ENCODE data around the gene ACAT2. TPM values are rescaled to one million over a fixed set of nuclear protein-coding genes. Genes with fewer than 3 reads are reported as not detected.

The ACAT2 gene
- total and polyA plus RNA-seq, 2 donors (not counting 1 experiment from before 2014, with no cell fraction given) = 6.5 to 31.1 TPM

- intact Hi-C loops (cut with micrococcal nuclease) = no loop called here
- Histone ChIP-seq H4K20me1 (ENCODE audit: control insufficient read depth, insufficient read depth, low read length, poor library complexity, severe bottlenecking) (no peaks in the 10 kb centered on the region), H2AFZ (ENCODE audit: insufficient read depth, low read depth, low read length, poor library complexity, severe bottlenecking) (peak overlapping the region; percentile 81), H3K4me3 (ENCODE audit: control extremely low read depth in 1 of 5, extremely low read depth in 1 of 5, insufficient read depth in 1 of 5, low read depth in 2 of 5, low read length in 4 of 5) (peak overlapping the region; percentile 4 to 54 (median 39)), H3K9ac (ENCODE audit: low read length) (peak overlapping the region; percentile 60), H3K79me2 (ENCODE audit: control insufficient read depth, insufficient read depth, low read length) (no peaks in the 10 kb centered on the region), H3K4me2 (replicated peaks; ENCODE audit: low read depth, low read length, poor library complexity, severe bottlenecking) (peak overlapping the region; percentile 74), H3K4me1 (ENCODE audit: control insufficient read depth in 2 of 2, insufficient read depth in 2 of 2, low read length in 2 of 2) (peaks cover 18 to 23% of the 10 kb centered on the region in 2 donors), H3K36me3 (replicated peaks in 1 of 2; ENCODE audit: control extremely low read depth in 1 of 2, control insufficient read depth in 1 of 2, extremely low read depth in 1 of 2, insufficient read depth in 2 of 2, low read length in 1 of 2) (no peaks in the 10 kb centered on the region), H3K9me3 (ENCODE audit: control extremely low read depth in 1 of 3, control insufficient read depth in 2 of 3, insufficient read depth in 1 of 3, low read length in 2 of 3) (peaks cover 0 to 7% (median 0%) of the 10 kb centered on the region in 3 donors), H3K27me3 (replicated peaks in 1 of 4; ENCODE audit: control extremely low read depth in 1 of 4, control insufficient read depth in 3 of 4, insufficient read depth in 4 of 4, low read length in 3 of 4) (no peaks in the 10 kb centered on the region), H3K27ac (ENCODE audit: low read length in 2 of 2) (no peak overlapping the region)
- peaks cover 3% of the 10 kb centered on the region for H3K9me3 Mint-ChIP-seq (ENCODE audit: insufficient read depth)
- TF ChIP-seq EZH2 (IDR thresholded peaks at IDR 0.05; ENCODE audit: borderline replicate concordance, insufficient read depth, low read depth, low read length, poor library complexity, severe bottlenecking) = no peak
- ChIA-PET CTCF (no interaction called here), POLR2A (no interaction called here)
- peaks cover 21% of the 10 kb centered on the region for H3K4me1 Mint-ChIP-seq
- no peaks in the 10 kb centered on the region for H3K27me3 Mint-ChIP-seq
- H3K4me3 Mint-ChIP-seq = peak overlapping the region; percentile 87
- ATAC-seq (ENCODE audit: low read depth) (peak; percentile 49), DNase-seq (peak; percentile 39)
- 36% methylated on average over 28 of the region's 28 CpGs for WGBS (ENCODE audit: insufficient coverage)
- H3K27ac Mint-ChIP-seq = peak overlapping the region; percentile 59
Measured at GRCh38 chr6:159819932-159820640, 58.2 kb downstream of the ACAT2 start.

GRCh38 chr6:159821122-159821521 is 59.3 kb downstream of the ACAT2 start:
- TF ChIP-seq CTCF (IDR thresholded peaks at IDR 0.05) (no peak), EZH2 (IDR thresholded peaks at IDR 0.05; ENCODE audit: borderline replicate concordance, insufficient read depth, low read depth, low read length, poor library complexity, severe bottlenecking) (no peak)
- Mint-ChIP-seq H3K27me3 (no peaks in the 10 kb centered on the region), H3K27ac (no peak overlapping the region), H3K9me3 (ENCODE audit: insufficient read depth) (peaks cover 3% of the 10 kb centered on the region), H3K4me1 (peaks cover 21% of the 10 kb centered on the region), H3K4me3 (peak overlapping the region; percentile 87)
- Histone ChIP-seq H3K4me3 (ENCODE audit: control extremely low read depth in 1 of 5, extremely low read depth in 1 of 5, insufficient read depth in 1 of 5, low read depth in 2 of 5, low read length in 4 of 5) (no peak overlapping the region), H3K27ac (ENCODE audit: low read length in 2 of 2) (no peak overlapping the region), H4K20me1 (ENCODE audit: control insufficient read depth, insufficient read depth, low read length, poor library complexity, severe bottlenecking) (no peaks in the 10 kb centered on the region), H3K79me2 (ENCODE audit: control insufficient read depth, insufficient read depth, low read length) (no peaks in the 10 kb centered on the region), H3K9ac (ENCODE audit: low read length) (no peak overlapping the region), H3K4me2 (replicated peaks; ENCODE audit: low read depth, low read length, poor library complexity, severe bottlenecking) (peak overlapping the region; percentile 74), H2AFZ (ENCODE audit: insufficient read depth, low read depth, low read length, poor library complexity, severe bottlenecking) (peak overlapping the region; percentile 81), H3K36me3 (replicated peaks in 1 of 2; ENCODE audit: control extremely low read depth in 1 of 2, control insufficient read depth in 1 of 2, extremely low read depth in 1 of 2, insufficient read depth in 2 of 2, low read length in 1 of 2) (no peaks in the 10 kb centered on the region), H3K9me3 (ENCODE audit: control extremely low read depth in 1 of 3, control insufficient read depth in 2 of 3, insufficient read depth in 1 of 3, low read length in 2 of 3) (peaks cover 0 to 7% (median 0%) of the 10 kb centered on the region in 3 donors), H3K4me1 (ENCODE audit: control insufficient read depth in 2 of 2, insufficient read depth in 2 of 2, low read length in 2 of 2) (peaks cover 18 to 23% of the 10 kb centered on the region in 2 donors), H3K27me3 (replicated peaks in 1 of 4; ENCODE audit: control extremely low read depth in 1 of 4, control insufficient read depth in 3 of 4, insufficient read depth in 4 of 4, low read length in 3 of 4) (no peaks in the 10 kb centered on the region)
- intact Hi-C loops (cut with micrococcal nuclease) = no loop called here
- POLR2A ChIA-PET = no interaction called here
- ATAC-seq (ENCODE audit: low read depth) (no peak), DNase-seq (no peak)
- CTCF ChIA-PET = no interaction called here
- 18% methylated on average over 10 of the region's 11 CpGs for WGBS (ENCODE audit: insufficient coverage)
